NT2/D1 (cell line): ENCODE results near the gene PWWP2A.
A peak's percentile ranks its signal among the peaks of the same experiment; 100 is the strongest.

Experiments
- DNase-seq: peaks from one replicate; pipeline ENCODE4 v3.0.0-alpha.2; 2011; ENCODE audit warnings: low read depth, low spot score
- H3K27me3 ChIP-seq: 2 replicates; pipeline ENCODE4 v1.6.0; 2011; ENCODE audit warnings: mild to moderate bottlenecking; ENCODE audit not compliant: insufficient read length, insufficient read depth
- H3K36me3 ChIP-seq: 2 replicates; pipeline ENCODE4 v1.6.1; 2011; ENCODE audit warnings: mild to moderate bottlenecking, low read length, mixed read lengths; ENCODE audit not compliant: insufficient read depth, insufficient read length
- H3K4me1 ChIP-seq: 2 replicates; pipeline ENCODE4 v1.5.1; 2011; ENCODE audit not compliant: insufficient read depth, insufficient read length
- H3K4me3 ChIP-seq: 2 replicates; pipeline ENCODE4 v1.5.1; 2011; ENCODE audit warnings: low read depth; ENCODE audit not compliant: insufficient read length
- H3K9ac ChIP-seq: 2 replicates; pipeline ENCODE4 v1.6.0; 2011; ENCODE audit warnings: low read depth; ENCODE audit not compliant: insufficient read length
- H3K9me3 ChIP-seq: 2 replicates; pipeline ENCODE4 v1.5.1; 2011; ENCODE audit warnings: mild to moderate bottlenecking, low read length; ENCODE audit not compliant: insufficient read depth
- SUZ12 ChIP-seq: IDR thresholded peaks from 2 replicates; pipeline ENCODE4 v1.6.1; 2011; ENCODE audit not compliant: insufficient read length, insufficient read depth; ENCODE audit errors: extremely low read depth
- YY1 ChIP-seq: IDR thresholded peaks from 2 replicates; pipeline ENCODE4 v1.6.1; 2011; ENCODE audit not compliant: insufficient read length, insufficient read depth
- ZNF274 ChIP-seq: IDR thresholded peaks from 2 replicates; pipeline ENCODE4 v1.6.1; 2011; ENCODE audit warnings: mild to moderate bottlenecking, low read depth, low read length

The PWWP2A gene

DNA sequence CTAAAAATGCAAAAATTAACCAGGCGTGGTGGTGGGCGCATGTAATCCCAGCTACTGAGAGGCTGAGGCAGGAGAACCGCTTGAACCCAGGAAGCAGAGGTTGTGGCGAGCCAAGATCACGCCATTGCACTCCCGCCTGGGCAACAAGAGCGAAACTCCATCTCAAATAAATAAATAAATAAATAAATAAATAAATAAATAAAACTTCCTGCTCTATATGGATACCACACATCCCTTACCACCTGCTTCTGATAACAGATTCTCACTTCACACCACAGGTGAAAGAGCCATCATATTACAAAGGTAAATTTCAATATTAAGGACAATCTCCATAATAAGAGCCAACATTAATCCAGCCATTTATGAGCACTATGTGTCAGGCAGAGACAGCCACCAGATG is 9.4 kb upstream of the PWWP2A start:
- Histone ChIP-seq H3K9me3 (no peaks in the 10 kb centered on the region; the same call in 1 of the 2 replicates), H3K27me3 (no peaks in the 10 kb centered on the region), H3K4me1 (no peaks in the 10 kb centered on the region), H3K36me3 (no peaks in the 10 kb centered on the region), H3K4me3 (no peak overlapping the region), H3K9ac (no peak overlapping the region)
- TF ChIP-seq ZNF274 = no peak
- no peak for TF ChIP-seq YY1
- no peak for TF ChIP-seq SUZ12
- DNase-seq = no peak

DNA sequence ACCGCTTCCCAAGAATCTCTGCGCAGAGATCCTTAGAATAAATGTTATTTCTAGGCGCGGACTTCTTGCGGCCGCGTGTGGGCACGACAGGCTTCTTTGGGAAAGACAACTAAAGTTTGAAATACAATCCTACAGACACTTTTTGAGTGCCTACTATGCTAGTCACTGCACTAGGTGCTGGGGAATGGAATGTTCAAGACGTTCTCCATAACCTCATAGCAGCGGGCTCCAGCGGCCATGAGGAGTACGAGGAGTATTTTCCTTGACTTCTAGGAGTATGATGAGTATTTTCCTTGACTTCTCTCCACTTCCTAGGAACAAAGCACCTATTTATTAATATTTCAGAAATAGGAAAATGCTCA is 636 bp upstream of the PWWP2A start:
- Histone ChIP-seq H3K9me3 (no peaks in the 10 kb centered on the region), H3K4me3 (no peak overlapping the region), H3K27me3 (no peaks in the 10 kb centered on the region), H3K4me1 (no peaks in the 10 kb centered on the region), H3K9ac (no peak overlapping the region), H3K36me3 (peaks cover 15% of the 10 kb centered on the region)
- no peak for TF ChIP-seq YY1
- no peak for TF ChIP-seq SUZ12
- no peak for DNase-seq

DNA sequence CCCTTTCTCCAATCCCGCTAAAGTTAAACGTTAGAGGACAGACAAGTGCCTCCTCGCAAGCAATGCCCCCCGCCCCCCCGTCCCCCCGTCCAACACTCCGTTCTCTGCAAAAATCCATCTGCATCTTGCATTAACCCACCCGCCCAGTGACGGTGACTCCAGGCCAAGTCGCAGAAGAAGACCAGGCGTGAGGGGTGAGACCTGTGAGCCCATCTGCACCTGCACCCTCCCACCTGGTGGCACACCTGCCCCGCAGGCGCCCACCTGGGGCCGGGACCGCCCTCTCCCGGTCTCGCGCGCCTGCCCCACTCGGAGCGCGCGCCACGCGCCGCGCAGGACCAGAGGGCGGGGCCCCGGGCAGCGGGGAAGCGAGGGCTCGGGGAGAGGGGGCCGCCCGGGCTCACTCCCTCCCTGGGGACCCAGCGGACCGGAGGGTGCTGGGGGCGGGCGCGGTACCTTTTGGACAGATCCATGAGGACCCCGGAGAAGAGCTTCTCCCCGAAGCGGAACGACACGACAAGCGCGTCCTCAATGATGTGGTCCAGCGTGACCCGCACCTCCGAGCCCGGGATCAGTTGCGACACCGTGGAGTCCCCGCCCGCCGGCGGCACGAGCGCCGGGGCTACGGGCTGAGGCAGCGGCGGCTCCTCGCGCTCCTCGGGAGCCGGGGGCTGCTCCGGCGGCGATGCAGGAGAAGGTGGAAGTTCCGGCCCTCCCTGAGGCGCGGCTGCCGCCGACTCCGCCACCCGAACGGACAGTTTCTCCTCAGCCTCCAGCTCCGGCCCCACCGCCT is 705 bp downstream of the PWWP2A start:
- Histone ChIP-seq H3K4me1 (no peaks in the 10 kb centered on the region), H3K27me3 (no peaks in the 10 kb centered on the region), H3K4me3 (peak overlapping the region; percentile 81), H3K36me3 (peaks cover 23% of the 10 kb centered on the region), H3K9me3 (no peaks in the 10 kb centered on the region), H3K9ac (peak overlapping the region; percentile 94)
- DNase-seq = no peak
- TF ChIP-seq ZNF274 (no peak), YY1 (no peak), SUZ12 (no peak)

DNA sequence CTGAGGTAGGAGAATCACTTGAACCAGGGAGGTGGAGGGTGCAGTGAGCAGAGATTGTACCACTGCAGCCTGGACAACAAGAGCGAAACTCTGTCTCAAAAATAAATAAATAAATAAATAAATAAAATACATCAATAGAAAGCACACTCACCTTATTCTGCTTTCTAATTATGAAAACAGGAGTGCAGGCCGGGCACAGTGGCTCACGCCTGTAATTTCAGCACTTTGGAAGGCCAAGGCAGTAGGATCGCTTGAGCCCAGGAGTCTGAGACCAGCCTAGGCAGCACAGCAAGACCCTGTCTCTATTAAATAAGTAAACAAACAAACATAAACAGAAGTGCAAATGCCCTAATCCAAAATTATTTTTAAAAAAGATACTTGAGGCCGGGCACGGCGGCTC is 2.3 kb downstream of the PWWP2A start:
- Histone ChIP-seq H3K36me3 (peaks cover 37% of the 10 kb centered on the region), H3K4me1 (no peaks in the 10 kb centered on the region), H3K27me3 (no peaks in the 10 kb centered on the region), H3K9me3 (no peaks in the 10 kb centered on the region), H3K4me3 (no peak overlapping the region), H3K9ac (no peak overlapping the region)
- no peak for DNase-seq
- TF ChIP-seq ZNF274 (no peak), SUZ12 (no peak), YY1 (no peak)

DNA sequence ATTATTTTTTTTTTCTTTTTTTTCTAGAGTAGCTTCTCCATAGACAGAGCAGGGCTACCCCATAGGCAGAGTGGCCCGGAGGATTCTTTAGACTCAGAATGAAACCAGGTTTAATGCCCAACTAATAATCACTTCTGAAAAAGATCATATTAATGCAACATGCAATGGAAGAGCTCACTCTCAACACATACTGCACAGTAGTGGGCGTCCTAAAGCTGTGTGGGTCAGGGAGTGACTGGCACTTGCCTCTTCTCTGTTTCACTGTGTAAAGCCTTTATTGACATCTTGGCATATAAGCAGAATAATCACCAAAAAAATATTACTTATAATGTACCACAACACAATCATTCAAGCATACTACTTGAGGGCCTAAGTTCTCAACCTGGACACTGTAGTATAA is 11.1 kb downstream of the PWWP2A start:
- no peak for TF ChIP-seq ZNF274
- no peak for TF ChIP-seq SUZ12
- no peak for TF ChIP-seq YY1
- Histone ChIP-seq H3K36me3 (peaks cover 24% of the 10 kb centered on the region), H3K4me3 (no peak overlapping the region)

GRCh38 chr5:160105686-160106360 is 13.4 kb downstream of the PWWP2A start:
- no peak overlapping the region for H3K4me3 ChIP-seq
- no peaks in the 10 kb centered on the region for H3K27me3 ChIP-seq
- H3K9ac ChIP-seq = no peak overlapping the region
- no peaks in the 10 kb centered on the region for H3K9me3 ChIP-seq
- peaks cover 11% of the 10 kb centered on the region for H3K36me3 ChIP-seq
- DNase-seq = no peak
- H3K4me1 ChIP-seq = no peaks in the 10 kb centered on the region
- TF ChIP-seq SUZ12 = no peak

More for the DNA sequence above, 11.1 kb downstream of the PWWP2A start:
- no peaks in the 10 kb centered on the region for H3K27me3 ChIP-seq
- no peak overlapping the region for H3K9ac ChIP-seq
- H3K9me3 ChIP-seq = no peaks in the 10 kb centered on the region
- no peaks in the 10 kb centered on the region for H3K4me1 ChIP-seq
- no peak for DNase-seq

DNA sequence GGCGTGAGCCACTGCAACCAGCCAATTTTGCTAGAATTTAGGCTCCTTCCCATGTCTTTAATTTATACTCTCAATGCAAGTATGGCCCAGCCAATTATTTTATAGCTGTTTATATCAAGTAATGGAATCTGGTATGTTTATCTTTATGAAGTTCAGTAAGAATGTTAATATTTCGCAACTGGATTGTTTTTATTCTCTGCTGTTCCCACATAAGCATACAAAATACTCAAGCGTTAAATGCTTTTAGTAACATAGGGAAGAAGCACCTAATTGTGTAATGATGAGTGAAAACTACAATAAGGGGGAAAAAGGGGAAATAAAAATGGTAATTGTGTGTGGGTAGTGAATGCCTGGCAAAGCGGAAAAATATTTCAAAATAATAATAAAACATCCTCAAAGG is 21.3 kb downstream of the PWWP2A start:
- no peak for TF ChIP-seq SUZ12
- H3K27me3 ChIP-seq = no peaks in the 10 kb centered on the region

More for the DNA sequence above, 21.3 kb downstream of the PWWP2A start:
- Histone ChIP-seq H3K4me3 (no peak overlapping the region), H3K9me3 (no peaks in the 10 kb centered on the region), H3K4me1 (no peaks in the 10 kb centered on the region), H3K36me3 (peaks cover 18% of the 10 kb centered on the region), H3K9ac (no peak overlapping the region)
- DNase-seq = no peak
